Measurements from ENCODE around the gene CMSS1.

DNA sequence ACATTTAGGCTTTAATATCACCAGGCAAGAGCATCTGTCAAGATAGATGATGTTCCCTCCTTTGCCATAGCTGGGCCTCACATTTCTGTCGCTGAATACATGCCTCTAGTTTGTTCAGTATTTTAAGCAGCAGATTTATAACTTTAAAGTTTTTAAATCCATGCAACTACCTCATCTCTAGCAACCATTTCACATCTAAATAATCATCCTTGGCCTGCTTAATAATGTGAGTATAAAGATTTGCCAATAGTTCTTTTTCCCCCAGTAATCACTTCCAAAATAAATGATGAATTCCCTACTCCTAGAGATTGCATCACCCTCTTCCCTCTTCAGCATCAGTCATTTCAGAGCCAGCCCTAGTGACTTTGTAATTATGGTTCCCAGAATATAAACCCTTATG is 332.8 kb downstream of the CMSS1 start:
- TF ChIP-seq, protein P1, sequence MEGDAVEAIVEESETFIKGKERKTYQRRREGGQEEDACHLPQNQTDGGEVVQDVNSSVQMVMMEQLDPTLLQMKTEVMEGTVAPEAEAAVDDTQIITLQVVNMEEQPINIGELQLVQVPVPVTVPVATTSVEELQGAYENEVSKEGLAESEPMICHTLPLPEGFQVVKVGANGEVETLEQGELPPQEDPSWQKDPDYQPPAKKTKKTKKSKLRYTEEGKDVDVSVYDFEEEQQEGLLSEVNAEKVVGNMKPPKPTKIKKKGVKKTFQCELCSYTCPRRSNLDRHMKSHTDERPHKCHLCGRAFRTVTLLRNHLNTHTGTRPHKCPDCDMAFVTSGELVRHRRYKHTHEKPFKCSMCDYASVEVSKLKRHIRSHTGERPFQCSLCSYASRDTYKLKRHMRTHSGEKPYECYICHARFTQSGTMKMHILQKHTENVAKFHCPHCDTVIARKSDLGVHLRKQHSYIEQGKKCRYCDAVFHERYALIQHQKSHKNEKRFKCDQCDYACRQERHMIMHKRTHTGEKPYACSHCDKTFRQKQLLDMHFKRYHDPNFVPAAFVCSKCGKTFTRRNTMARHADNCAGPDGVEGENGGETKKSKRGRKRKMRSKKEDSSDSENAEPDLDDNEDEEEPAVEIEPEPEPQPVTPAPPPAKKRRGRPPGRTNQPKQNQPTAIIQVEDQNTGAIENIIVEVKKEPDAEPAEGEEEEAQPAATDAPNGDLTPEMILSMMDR (IDR thresholded peaks at IDR 0.05), result no peak
- no peak for TF ChIP-seq POLR2A (IDR thresholded peaks at IDR 0.05)

Data from heart left ventricle (tissue), 13 donors.